HepG2 (cell line): ENCODE measurements around the gene ZFPL1. TPM values are rescaled to one million over a fixed set of nuclear protein-coding genes. Genes with fewer than 3 reads are reported as not detected.

ENCODE experiments used
- ATAC-seq: fragments of 200-7000 bp; cut with Tn5 transposase; 3 replicates; pipeline ENCODE4 v1.9.1; 2020; ENCODE audit warnings: mild to moderate bottlenecking, moderate library complexity
- BruUV-seq: library from RNA; stranded (reverse); fragments of 400-500 nt; replicated peaks from 2 replicates; lab custom pipeline; 2021; lab: Mats Ljungman, UMichigan
- CTCF ChIA-PET: fragments of 300-600 bp; formaldehyde crosslinking; extraction: SDS; loops from one replicate; lab custom pipeline; 2021; ENCODE audit warnings: low total read pairs, inconsistent platforms, low intra/inter-chr PET ratio; lab: Yijun Ruan, JAX
- POLR2A ChIA-PET: fragments of 350-600 bp; sonication (Branson Sonifier 250); formaldehyde crosslinking; loops from one replicate; lab custom pipeline; 2020; ENCODE audit warnings: antibody characterized with exemption, inconsistent platforms; lab: Yijun Ruan, JAX
- DNase-seq: peaks from one replicate; pipeline ENCODE4 v3.0.0-alpha.2; 2015; ENCODE audit warnings: low spot score
- FAIRE-seq: peaks from 3 replicates; lab custom pipeline; 2011; peaks lifted over from hg19 to GRCh38; lab: Jason Lieb, UNC
- H2AFZ ChIP-seq: one replicate; pipeline ENCODE4 v1.6.1; 2011; ENCODE audit warnings: low read length, inconsistent platforms
- H3K27ac ChIP-seq: fragments of 300-600 bp; 3 replicates; pipeline ENCODE4 v1.8.0; 2011; ENCODE audit warnings: mixed run types, mild to moderate bottlenecking, mixed read lengths, low read length, inconsistent platforms; ENCODE audit not compliant: insufficient read depth; ENCODE audit errors: extremely low read length
- H3K27me3 ChIP-seq, 2 experiments: fragments of 200-600 bp in 1 of 2; 2 replicates in 1 of 2; 3 replicates in 1 of 2; pipeline versions ENCODE4 v1.6.0 to v1.8.0; 2011; ENCODE audit warnings: low read length in 2 of 2, mild to moderate bottlenecking in 2 of 2, moderate library complexity in 2 of 2, inconsistent platforms in 1 of 2; ENCODE audit not compliant: insufficient read depth in 2 of 2, control insufficient read depth in 1 of 2
- H3K36me3 ChIP-seq, 2 experiments: fragments of 200-600 bp in 1 of 2; replicated peaks in 1 of 2; 2 replicates in 1 of 2; 3 replicates in 1 of 2; pipeline versions ENCODE4 v1.5.1 to v1.8.0; 2011; ENCODE audit warnings: low read length in 2 of 2, inconsistent platforms in 1 of 2; ENCODE audit not compliant: insufficient read depth in 2 of 2, control insufficient read depth in 1 of 2
- H3K4me1 ChIP-seq: 2 replicates; pipeline ENCODE4 v1.5.1; 2012; ENCODE audit warnings: low read length, inconsistent platforms; ENCODE audit not compliant: insufficient read depth
- H3K4me2 ChIP-seq: 2 replicates; pipeline ENCODE4 v1.6.0; 2011; ENCODE audit warnings: low read depth, low read length, inconsistent platforms
- H3K4me3 ChIP-seq, 3 experiments: fragments of 200-600 bp in 1 of 3; sonication (generic), shearing (Covaris generic) in 1 of 3; replicated peaks in 1 of 3; 2 replicates each; pipeline ENCODE4 v1.5.1; 2011 to 2016; ENCODE audit warnings: low read length in 3 of 3, inconsistent platforms in 2 of 3, low read depth in 2 of 3, mild to moderate bottlenecking in 2 of 3, control low read depth in 1 of 3, mixed read lengths in 1 of 3; ENCODE audit not compliant: insufficient read depth in 1 of 3
- H3K79me2 ChIP-seq: one replicate; pipeline ENCODE4 v1.6.1; 2011; ENCODE audit warnings: low read length, inconsistent platforms; ENCODE audit not compliant: insufficient read depth
- H3K9ac ChIP-seq: 2 replicates; pipeline ENCODE4 v1.6.0; 2011; ENCODE audit warnings: mild to moderate bottlenecking, low read depth, low read length, inconsistent platforms; ENCODE audit not compliant: insufficient read depth
- H3K9me3 ChIP-seq: 2 replicates; pipeline ENCODE4 v1.5.1; 2012; ENCODE audit warnings: mild to moderate bottlenecking, low read length
- H4K20me1 ChIP-seq: 2 replicates; pipeline ENCODE4 v1.6.0; 2011; ENCODE audit warnings: inconsistent platforms, mild to moderate bottlenecking, low read length, moderate library complexity; ENCODE audit not compliant: insufficient read depth
- AGO2 ChIP-seq: fragments of 200-400 bp; formaldehyde crosslinking; optimal IDR thresholded peaks from 2 replicates; pipeline ENCODE3; 2017; ENCODE audit warnings: mild to moderate bottlenecking, low read depth, low read length, moderate library complexity
- HMG20B ChIP-seq: conservative IDR thresholded peaks from 2 replicates; pipeline ENCODE4 v1.6.1; 2016; ENCODE audit warnings: missing genetic modification reagents, missing compliant biosample characterization
- MBD4 ChIP-seq: IDR thresholded peaks from 2 replicates; pipeline ENCODE4 v1.6.1; 2012; ENCODE audit warnings: low read length, inconsistent platforms, borderline replicate concordance
- PRPF4 ChIP-seq: fragments of 200-400 bp; formaldehyde crosslinking; IDR thresholded peaks from 2 replicates; pipeline ENCODE4 v1.6.1; 2016; ENCODE audit warnings: low read length, low read depth; ENCODE audit not compliant: poor library complexity, severe bottlenecking
- RBAK ChIP-seq: sonication (generic); formaldehyde crosslinking; IDR thresholded peaks from 2 replicates; pipeline ENCODE4 v1.5.1; 2020; ENCODE audit warnings: mild to moderate bottlenecking, missing genetic modification reagents
- RBFOX2 ChIP-seq: fragments of 200-400 bp; formaldehyde crosslinking; IDR thresholded peaks from 2 replicates; pipeline ENCODE4 v1.6.1; 2017; ENCODE audit warnings: low read depth, mild to moderate bottlenecking, low read length
- RFXAP ChIP-seq: sonication (generic); formaldehyde crosslinking; IDR thresholded peaks from 2 replicates; pipeline ENCODE4 v1.4.0; 2020; ENCODE audit warnings: missing genetic modification reagents, borderline replicate concordance
- THYN1 ChIP-seq: sonication (generic); formaldehyde crosslinking; IDR thresholded peaks from 2 replicates; pipeline ENCODE4 v1.8.1; 2023; ENCODE audit warnings: low read depth, mild to moderate bottlenecking, moderate library complexity, missing genetic modification reagents, borderline replicate concordance
- ZKSCAN1 ChIP-seq: fragments of 150-350 bp; IDR thresholded peaks from 2 replicates; pipeline ENCODE4 v1.6.1; 2014; ENCODE audit warnings: low read length
- WGBS: methylation state at CpG from one replicate; pipeline ENCODE4 v1.1.6; 2017; ENCODE audit warnings: low lambda C conversion rate; 5-methylcytosine and 5-hydroxymethylcytosine counted together
- in situ Hi-C: cut with HindIII; loops from 2 replicates; pipeline ENCODE4 v1.10.0; 2017; ENCODE audit warnings: low pct_unique_long_range_greater_than_20kb; ENCODE audit not compliant: extremely low pct_ligation_motif_present
- intact Hi-C: fragments of 100-400 bp; cut with micrococcal nuclease; formaldehyde crosslinking; loops from one replicate; pipeline ENCODE4 v1.10.0; 2022; ENCODE audit not compliant: unreplicated experiment
- polyA plus RNA-seq, 8 experiments: library from polyadenylated mRNA; depleted of rRNA in 3 of 8; stranded (reverse) in 7 of 8; unstranded in 1 of 8; fragments of >200 nt; fragmentation: Illumina TruSeq in 4 of 8; extraction: Trizol in 4 of 8; gene quantifications; 2 replicates each; pipeline versions ENCODE4 v1.2.1 to v1.2.3, GENCODE V29; 2011 to 2016; ENCODE audit warnings: low read depth in 4 of 8, missing spikeins in 1 of 8, mixed read lengths in 1 of 8; ENCODE audit not compliant: insufficient read depth in 1 of 8
- total RNA-seq, 5 experiments: library from RNA; depleted of rRNA; stranded (reverse); fragments of >200 nt; fragmentation: Illumina TruSeq; extraction: Trizol; gene quantifications; 2 replicates each; pipeline ENCODE4 v1.2.3, GENCODE V29; 2016; ENCODE audit warnings: low read depth in 1 of 5
- TF ChIP-seq, protein P1 (sequence below): IDR thresholded peaks from 2 replicates; pipeline ENCODE4 v1.6.1; 2016; ENCODE audit warnings: low read depth, control low read depth
- TF ChIP-seq, protein P2 (sequence below): IDR thresholded peaks from 2 replicates; pipeline ENCODE4 v1.4.0; 2020; ENCODE audit warnings: mild to moderate bottlenecking, missing genetic modification reagents

The ZFPL1 gene
- total and polyA plus RNA-seq, 2 of the 13 experiments (the other 11 are each of a cell fraction or from before 2014, with no cell fraction given), result 32.2 to 56.0 TPM

DNA sequence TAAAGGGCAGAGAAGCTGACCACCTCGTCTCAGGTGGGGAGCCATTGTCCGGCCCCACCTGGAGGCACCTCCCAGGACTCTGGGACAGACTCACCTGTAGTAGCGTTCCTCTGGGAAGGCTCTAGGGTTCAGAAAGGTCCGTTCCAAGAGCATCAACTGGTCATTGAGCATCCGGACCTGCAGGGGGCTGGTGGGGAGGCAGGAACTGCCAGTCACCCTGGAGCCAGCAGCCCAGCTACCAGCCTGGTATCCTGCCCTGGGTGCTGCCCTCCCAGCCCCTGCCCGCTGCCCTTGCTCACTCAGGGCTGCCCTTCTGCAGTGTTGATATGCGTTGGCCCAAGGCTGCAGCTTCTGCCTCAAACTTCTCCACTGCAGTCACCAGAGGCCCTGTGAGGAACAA, 38.3 kb upstream of the ZFPL1 start (continued):
- TF ChIP-seq, protein P1, sequence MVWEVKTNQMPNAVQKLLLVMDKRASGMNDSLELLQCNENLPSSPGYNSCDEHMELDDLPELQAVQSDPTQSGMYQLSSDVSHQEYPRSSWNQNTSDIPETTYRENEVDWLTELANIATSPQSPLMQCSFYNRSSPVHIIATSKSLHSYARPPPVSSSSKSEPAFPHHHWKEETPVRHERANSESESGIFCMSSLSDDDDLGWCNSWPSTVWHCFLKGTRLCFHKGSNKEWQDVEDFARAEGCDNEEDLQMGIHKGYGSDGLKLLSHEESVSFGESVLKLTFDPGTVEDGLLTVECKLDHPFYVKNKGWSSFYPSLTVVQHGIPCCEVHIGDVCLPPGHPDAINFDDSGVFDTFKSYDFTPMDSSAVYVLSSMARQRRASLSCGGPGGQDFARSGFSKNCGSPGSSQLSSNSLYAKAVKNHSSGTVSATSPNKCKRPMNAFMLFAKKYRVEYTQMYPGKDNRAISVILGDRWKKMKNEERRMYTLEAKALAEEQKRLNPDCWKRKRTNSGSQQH (CRISPR knock-in tag), result no peak
- TF ChIP-seq PRPF4, result no peak
- no peak for TF ChIP-seq HMG20B (CRISPR knock-in tag)

DNA sequence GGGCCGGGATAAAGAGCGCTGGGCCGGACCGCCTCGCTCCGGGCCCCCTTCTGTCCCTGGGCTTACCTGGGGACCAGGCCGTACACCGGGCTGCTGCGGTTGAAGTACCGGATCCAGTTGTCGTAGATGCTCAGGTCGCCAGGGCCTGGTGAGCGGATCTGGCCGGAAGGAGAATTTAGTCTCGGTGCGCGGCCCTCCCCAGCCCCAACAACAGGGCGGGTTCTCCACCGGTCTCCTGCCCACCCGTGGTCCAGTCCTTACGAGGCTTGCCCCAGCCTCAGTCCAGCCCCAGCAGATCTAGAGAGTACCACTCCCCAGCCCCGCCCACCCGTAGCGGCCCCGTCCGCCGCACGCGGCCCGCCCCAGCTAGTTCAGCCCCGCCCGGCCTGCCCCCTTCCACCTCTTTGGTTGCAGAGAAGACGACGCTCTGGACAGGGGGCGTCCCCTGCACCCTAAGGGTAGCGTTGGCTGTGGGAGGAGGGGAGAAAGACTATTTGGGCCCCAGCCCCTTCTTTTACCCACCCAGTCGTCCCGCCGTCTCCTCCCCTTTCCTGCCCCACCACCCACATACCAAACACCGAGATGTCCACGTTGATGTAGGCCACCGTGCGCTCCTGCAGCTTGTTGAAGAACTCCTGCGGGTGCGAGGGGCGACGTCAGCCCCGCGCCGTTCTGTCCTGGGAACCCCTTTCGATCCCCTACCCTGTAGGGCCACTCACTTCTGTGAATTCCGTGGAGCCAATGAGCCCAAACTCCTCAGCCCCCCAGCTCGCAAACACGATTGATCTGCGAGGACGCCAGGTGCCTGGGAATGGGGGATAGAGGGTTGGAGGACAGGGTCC, 36.2 kb upstream of the ZFPL1 start:
- Histone ChIP-seq H3K9ac (no peak overlapping the region), H3K27ac (no peak overlapping the region), H3K36me3 (peaks cover 3 to 18% of the 10 kb centered on the region in 2 experiments; a peak in 3 of 5 replicates), H3K27me3 (no peaks in the 10 kb centered on the region), H4K20me1 (no peaks in the 10 kb centered on the region), H2AFZ (no peak overlapping the region), H3K9me3 (no peaks in the 10 kb centered on the region), H3K4me2 (no peak overlapping the region), H3K79me2 (no peaks in the 10 kb centered on the region), H3K4me3 (no peak overlapping the region), H3K4me1 (peaks cover 6% of the 10 kb centered on the region)
- in situ Hi-C loops (no loop called here), intact Hi-C loops (no loop called here)
- DNase-seq, result no peak
- FAIRE-seq, result no peak
- 95% methylated on average over 49 of the region's 56 CpGs for WGBS
- BruUV-seq, result no TSS peak
- ChIA-PET CTCF (no interaction called here), POLR2A (interaction anchor here (2.6 kb wide), 1 partner anchor 11 kb away, joined by 8 read pairs; the partner anchor contains the start of gene NAALADL1)
- TF ChIP-seq ZKSCAN1, result no peak
- TF ChIP-seq, protein P2, sequence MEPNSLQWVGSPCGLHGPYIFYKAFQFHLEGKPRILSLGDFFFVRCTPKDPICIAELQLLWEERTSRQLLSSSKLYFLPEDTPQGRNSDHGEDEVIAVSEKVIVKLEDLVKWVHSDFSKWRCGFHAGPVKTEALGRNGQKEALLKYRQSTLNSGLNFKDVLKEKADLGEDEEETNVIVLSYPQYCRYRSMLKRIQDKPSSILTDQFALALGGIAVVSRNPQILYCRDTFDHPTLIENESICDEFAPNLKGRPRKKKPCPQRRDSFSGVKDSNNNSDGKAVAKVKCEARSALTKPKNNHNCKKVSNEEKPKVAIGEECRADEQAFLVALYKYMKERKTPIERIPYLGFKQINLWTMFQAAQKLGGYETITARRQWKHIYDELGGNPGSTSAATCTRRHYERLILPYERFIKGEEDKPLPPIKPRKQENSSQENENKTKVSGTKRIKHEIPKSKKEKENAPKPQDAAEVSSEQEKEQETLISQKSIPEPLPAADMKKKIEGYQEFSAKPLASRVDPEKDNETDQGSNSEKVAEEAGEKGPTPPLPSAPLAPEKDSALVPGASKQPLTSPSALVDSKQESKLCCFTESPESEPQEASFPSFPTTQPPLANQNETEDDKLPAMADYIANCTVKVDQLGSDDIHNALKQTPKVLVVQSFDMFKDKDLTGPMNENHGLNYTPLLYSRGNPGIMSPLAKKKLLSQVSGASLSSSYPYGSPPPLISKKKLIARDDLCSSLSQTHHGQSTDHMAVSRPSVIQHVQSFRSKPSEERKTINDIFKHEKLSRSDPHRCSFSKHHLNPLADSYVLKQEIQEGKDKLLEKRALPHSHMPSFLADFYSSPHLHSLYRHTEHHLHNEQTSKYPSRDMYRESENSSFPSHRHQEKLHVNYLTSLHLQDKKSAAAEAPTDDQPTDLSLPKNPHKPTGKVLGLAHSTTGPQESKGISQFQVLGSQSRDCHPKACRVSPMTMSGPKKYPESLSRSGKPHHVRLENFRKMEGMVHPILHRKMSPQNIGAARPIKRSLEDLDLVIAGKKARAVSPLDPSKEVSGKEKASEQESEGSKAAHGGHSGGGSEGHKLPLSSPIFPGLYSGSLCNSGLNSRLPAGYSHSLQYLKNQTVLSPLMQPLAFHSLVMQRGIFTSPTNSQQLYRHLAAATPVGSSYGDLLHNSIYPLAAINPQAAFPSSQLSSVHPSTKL (CRISPR knock-in tag), result no peak
- TF ChIP-seq THYN1 (CRISPR knock-in tag), result no peak
- TF ChIP-seq RFXAP (CRISPR knock-in tag), result no peak
- no peak for TF ChIP-seq RBAK (CRISPR knock-in tag)
- 0 out of 2 replicates have a peak, but pooled peaks have one; percentile 32 for TF ChIP-seq RBFOX2
- TF ChIP-seq MBD4, result no peak
- peak; percentile 33 for TF ChIP-seq AGO2
- ATAC-seq, result no peak
